GM12878 (cell line): ENCODE measurements around the gene TOM1L2. TPM values are rescaled to one million over a fixed set of nuclear protein-coding genes. Genes with fewer than 3 reads are reported as not detected.

Experiments used
- ATAC-seq: fragments of 200-7000 bp; cut with Tn5 transposase; 3 replicates; pipeline ENCODE4 v1.9.1; 2020; ENCODE audit warnings: mild to moderate bottlenecking, moderate library complexity
- BruUV-seq: library from RNA; stranded (reverse); fragments of 400-500 nt; replicated peaks from 2 replicates; lab custom pipeline; 2021; lab: Mats Ljungman, UMichigan
- CTCF ChIA-PET: fragments of 300-600 bp; sonication (Branson Sonifier 250); formaldehyde crosslinking; extraction: SDS; loops from one replicate; lab custom pipeline; 2021; ENCODE audit warnings: inconsistent platforms; lab: Yijun Ruan, JAX
- POLR2A ChIA-PET: fragments of 350-600 bp; formaldehyde crosslinking; extraction: SDS; loops from one replicate; lab custom pipeline; 2021; ENCODE audit warnings: inconsistent platforms; lab: Charles Lee
- RAD21 ChIA-PET: fragments of 300-600 bp; sonication (Branson Sonifier 250); formaldehyde crosslinking; loops from one replicate; lab custom pipeline; 2023; ENCODE audit warnings: antibody characterized with exemption; ENCODE audit not compliant: unreplicated experiment; lab: Charles Lee
- SMC1A ChIA-PET: fragments of 300-600 bp; sonication (Branson Sonifier 250); formaldehyde crosslinking; loops from one replicate; lab custom pipeline; 2023; ENCODE audit not compliant: unreplicated experiment, uncharacterized antibody; lab: Charles Lee
- DNase-seq: peaks from one replicate; pipeline ENCODE4 v3.0.0-alpha.2; 2011; ENCODE audit warnings: low read depth, low spot score
- FAIRE-seq: peaks from 3 replicates; lab custom pipeline; 2011; peaks lifted over from hg19 to GRCh38; lab: Jason Lieb, UNC
- H2AFZ ChIP-seq: 2 replicates; pipeline ENCODE4 v1.6.0; 2011; ENCODE audit warnings: low read depth, low read length, control low read depth; ENCODE audit not compliant: control insufficient read depth
- H3K27ac ChIP-seq: 2 replicates; pipeline ENCODE4 v1.5.1; 2011; ENCODE audit warnings: control low read depth; ENCODE audit not compliant: control insufficient read depth, insufficient read depth
- H3K27me3 ChIP-seq, 2 experiments: replicated peaks in 1 of 2; 2 replicates each; pipeline versions ENCODE4 v1.6.0 to v1.6.1; 2011; ENCODE audit warnings: low read length in 1 of 2; ENCODE audit not compliant: control insufficient read depth in 2 of 2, insufficient read depth in 2 of 2
- H3K36me3 ChIP-seq, 2 experiments: 2 replicates each; pipeline ENCODE4 v1.5.1; 2011; ENCODE audit warnings: low read length in 1 of 2; ENCODE audit not compliant: control insufficient read depth in 2 of 2, insufficient read depth in 2 of 2
- H3K4me1 ChIP-seq: 2 replicates; pipeline ENCODE4 v1.6.1; 2011; ENCODE audit warnings: mild to moderate bottlenecking, low read length, moderate library complexity, mixed read lengths; ENCODE audit not compliant: control insufficient read depth, insufficient read depth
- H3K4me2 ChIP-seq: 2 replicates; pipeline ENCODE4 v1.6.0; 2011; ENCODE audit warnings: control low read depth; ENCODE audit not compliant: control insufficient read depth, insufficient read depth
- H3K4me3 ChIP-seq: fragments of 200-600 bp; sonication (generic); 2 replicates; pipeline ENCODE4 v1.5.1; 2016
- H3K79me2 ChIP-seq: 2 replicates; pipeline ENCODE4 v1.6.0; 2011; ENCODE audit warnings: low read length; ENCODE audit not compliant: control insufficient read depth, insufficient read depth
- H3K9ac ChIP-seq: 2 replicates; pipeline ENCODE4 v1.8.0; 2011; ENCODE audit warnings: low read length, control low read depth, mixed read lengths; ENCODE audit not compliant: control insufficient read depth, insufficient read depth
- H3K9me3 ChIP-seq: replicated peaks from 3 replicates; pipeline ENCODE4 v1.5.1; 2011; ENCODE audit warnings: mild to moderate bottlenecking, low read length; ENCODE audit not compliant: control insufficient read depth, insufficient read depth
- H4K20me1 ChIP-seq: 2 replicates; pipeline ENCODE4 v1.6.0; 2011; ENCODE audit not compliant: control insufficient read depth, insufficient read depth
- BMI1 ChIP-seq: fragments of 450-650 bp; IDR thresholded peaks from 2 replicates; pipeline ENCODE4 v1.6.1; 2016; ENCODE audit warnings: mild to moderate bottlenecking, moderate library complexity, borderline replicate concordance
- ETV6 ChIP-seq, 2 experiments: fragments of 450-650 bp in 1 of 2; IDR thresholded peaks in 1 of 2; conservative IDR thresholded peaks in 1 of 2; 2 replicates each; pipeline ENCODE4 v1.6.1; 2014; ENCODE audit warnings: antibody characterized with exemption in 1 of 2, borderline replicate concordance in 1 of 2, low read depth in 1 of 2, mild to moderate bottlenecking in 1 of 2, moderate library complexity in 1 of 2
- HDAC2 ChIP-seq: fragments of 200-600 bp; sonication (generic); IDR thresholded peaks from 2 replicates; pipeline ENCODE4 v1.6.1; 2017
- NR2F1 ChIP-seq: fragments of 450-650 bp; conservative IDR thresholded peaks from 2 replicates; pipeline ENCODE4 v1.6.1; 2017; ENCODE audit warnings: mild to moderate bottlenecking
- ZBTB40 ChIP-seq: fragments of 450-650 bp; IDR thresholded peaks from 2 replicates; pipeline ENCODE4 v1.6.1; 2016; ENCODE audit warnings: mild to moderate bottlenecking, moderate library complexity, borderline replicate concordance
- WGBS: methylation state at CpG from one replicate; pipeline ENCODE4 v1.1.6; 2016; ENCODE audit warnings: low lambda C conversion rate; ENCODE audit not compliant: insufficient replicate concordance, insufficient coverage; ENCODE audit errors: missing lambda C conversion rate; 5-methylcytosine and 5-hydroxymethylcytosine counted together
- in situ Hi-C: fragments of 300-500 bp; cut with MboI; formaldehyde crosslinking; loops from 9 replicates; pipeline ENCODE4 v1.14.3; 2018; ENCODE audit warnings: mixed read lengths
- intact Hi-C: fragments of 100-400 bp; cut with micrococcal nuclease; formaldehyde crosslinking; loops from one replicate; pipeline ENCODE4 v1.14.2; 2022; ENCODE audit not compliant: unreplicated experiment
- polyA plus RNA-seq, 11 experiments: library from polyadenylated mRNA; depleted of rRNA in 4 of 11; unstranded in 6 of 11; stranded (reverse) in 5 of 11; fragments of >200 nt; fragmentation: Nextera tagmentation in 4 of 11; fragmentation: Illumina TruSeq in 1 of 11; extraction: Ambion mirVana in 4 of 11; extraction: Trizol in 1 of 11; gene quantifications; 1 replicate in 1 of 11; 2 replicates in 10 of 11; pipeline versions ENCODE4 v1.2.1 to v1.2.3, GENCODE V29; 2011 to 2016; ENCODE audit warnings: inconsistent platforms in 2 of 11, missing spikeins in 2 of 11, low read depth in 1 of 11
- total RNA-seq, 4 experiments: library from RNA; depleted of rRNA in 3 of 4; stranded (reverse); fragments of >200 nt in 3 of 4; fragmentation: Illumina TruSeq in 1 of 4; extraction: Trizol in 1 of 4; gene quantifications; 2 replicates each; pipeline versions ENCODE4 v1.2.1 to v1.2.3, GENCODE V29; 2013 to 2021

Gene TOM1L2
- total and polyA plus RNA-seq, 10 of the 15 experiments (the other 5 are each of a cell fraction or from before 2014, with no cell fraction given): 0.19 to 19.2 (median 8.1) TPM

- 70% methylated on average over 8 of the region's 8 CpGs for WGBS
- Histone ChIP-seq H3K9ac (no peak overlapping the region), H3K27ac (no peak overlapping the region), H3K4me2 (no peak overlapping the region), H3K27me3 (no peaks in the 10 kb centered on the region), H2AFZ (no peak overlapping the region), H3K79me2 (no peaks in the 10 kb centered on the region), H3K4me3 (no peak overlapping the region), H3K36me3 (no peaks in the 10 kb centered on the region), H3K9me3 (no peaks in the 10 kb centered on the region), H4K20me1 (no peaks in the 10 kb centered on the region; the same call in 1 of the 2 replicates), H3K4me1 (no peaks in the 10 kb centered on the region)
- ATAC-seq: no peak
- no peak for DNase-seq
- no TSS peak for BruUV-seq
- TF ChIP-seq BMI1: no peak
- TF ChIP-seq NR2F1: no peak
- no peak for TF ChIP-seq HDAC2
- TF ChIP-seq ZBTB40: no peak
- no peak for TF ChIP-seq ETV6 (conservative IDR thresholded peaks at IDR 0.05 in 1 of 2, IDR thresholded peaks at IDR 0.05 in 1 of 2; ENCODE audit: borderline replicate concordance in 1 of 2, low read depth in 1 of 2)
- CTCF ChIA-PET: no interaction called here
- intact Hi-C loops: loop anchor here (10.0 kb wide), 1 partner anchor 665 kb away; no protein-coding TSS in a partner anchor
- no peak for FAIRE-seq
- POLR2A ChIA-PET: no interaction called here
- in situ Hi-C loops: no loop called here
- SMC1A ChIA-PET: no interaction called here
- RAD21 ChIA-PET: no interaction called here
These were observed 27.8 kb upstream of the TOM1L2 start for GRCh38 chr17:18000030-18000408.
